HG03097 (cell line): ENCODE data around the gene HYDIN.

Experiments
- ATAC-seq: cut with Tn5 transposase; IDR thresholded peaks from one replicate; pipeline ENCODE4 v1.9.1; 2021; ENCODE audit not compliant: unreplicated experiment, low FRiP score

Gene HYDIN

DNA sequence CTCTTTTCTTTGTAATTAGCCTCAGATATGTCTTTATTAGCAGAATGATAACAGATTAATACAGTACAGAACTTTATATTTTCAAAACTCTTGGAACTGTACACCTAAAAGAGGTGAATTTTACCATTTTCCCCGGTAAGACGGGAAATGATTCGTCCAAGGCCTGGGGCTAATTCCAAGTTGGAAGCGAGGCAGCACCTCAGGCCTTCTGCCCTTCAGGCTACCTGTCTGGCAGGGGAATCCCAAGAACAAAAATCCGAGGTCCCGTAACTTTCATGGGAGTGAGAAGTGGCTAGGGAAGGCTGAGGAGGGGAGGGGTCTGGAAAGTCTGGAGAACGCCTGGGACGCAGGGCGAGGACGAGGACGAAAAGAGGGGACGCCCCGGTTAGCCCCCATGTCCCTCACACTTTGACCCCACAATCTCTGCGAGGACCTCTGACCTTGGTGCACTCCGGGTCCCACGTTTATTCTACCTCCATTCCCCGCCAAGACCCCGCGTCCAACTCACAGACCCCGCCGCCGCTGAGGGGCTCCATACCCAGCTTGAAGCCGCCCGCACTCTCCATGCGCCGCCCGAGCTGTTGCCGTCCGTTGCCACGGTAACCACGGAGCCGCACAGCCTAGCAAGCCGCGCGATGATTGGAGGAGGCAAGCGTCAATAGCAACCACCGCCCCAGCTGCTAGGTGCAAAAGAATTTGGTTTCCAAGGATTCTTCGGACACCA, at the start of gene HYDIN:
Gene HYDIN, minus strand, starts transcription at position 601 of the 724 bp plus-strand sequence. CDS start 43,827 bp downstream, outside the sequence.
- ATAC-seq = no peak

DNA sequence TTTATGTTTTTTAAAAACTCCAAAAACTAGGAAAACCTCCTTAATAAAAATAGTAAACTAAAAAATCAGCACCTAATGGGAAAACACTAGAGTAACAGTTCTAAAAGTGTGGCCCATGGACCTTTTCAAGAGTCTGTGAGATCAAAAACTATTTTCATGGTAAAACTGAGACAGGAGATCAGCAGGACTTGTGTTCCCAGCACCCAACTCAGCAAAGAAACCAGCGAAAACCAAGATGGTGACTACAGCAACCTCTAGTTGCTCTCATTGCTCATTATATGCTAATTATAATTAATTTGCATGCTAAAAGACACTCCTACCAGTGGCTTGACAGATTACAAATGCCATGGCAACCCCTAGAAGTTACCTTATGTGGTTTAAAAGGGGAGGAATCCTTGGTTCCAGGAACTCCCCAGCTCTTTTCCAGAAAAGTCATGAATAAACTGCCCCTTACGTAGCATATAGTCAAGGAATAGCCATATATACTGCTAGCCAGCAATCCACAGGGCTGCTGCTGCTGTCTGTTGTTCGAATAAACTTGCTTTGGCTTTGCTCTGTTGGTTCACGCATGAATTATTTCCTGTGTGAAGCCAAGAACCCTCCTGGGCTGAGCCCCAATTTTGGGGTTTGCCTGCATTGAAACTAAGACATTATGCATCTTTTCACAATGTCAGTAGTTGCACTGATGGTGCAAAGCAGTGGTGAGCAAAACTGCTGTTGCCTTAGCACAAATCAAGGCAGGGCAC, 46.2 kb upstream of the HYDIN start:
- no peak for ATAC-seq

- ATAC-seq = no peak
Observed at GRCh38 chr16:71273384-71273783, 42.9 kb upstream of the HYDIN start.

- no peak for ATAC-seq
Observed at GRCh38 chr16:71264299-71264698, 33.8 kb upstream of the HYDIN start.

DNA sequence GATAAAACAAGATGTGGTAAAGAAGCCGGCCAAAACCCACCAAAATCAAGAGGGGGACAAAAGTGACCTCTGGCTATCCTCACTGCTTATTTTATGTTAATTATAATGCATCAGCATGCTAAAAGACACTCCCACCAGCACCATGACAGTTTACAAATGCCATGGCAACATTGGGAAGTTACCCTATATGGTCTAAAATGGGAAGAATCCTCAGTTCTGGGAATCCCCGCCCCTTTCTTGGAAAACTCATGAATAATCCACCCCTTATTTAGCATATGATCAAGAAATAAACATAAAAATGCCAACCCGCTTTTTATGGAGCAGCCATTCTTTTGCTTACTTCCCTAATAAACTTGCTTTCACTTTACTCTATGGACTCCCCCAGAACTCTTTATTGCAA, 33.1 kb upstream of the HYDIN start:
- ATAC-seq = no peak

GRCh38 chr16:71262391-71262790, 31.9 kb upstream of the HYDIN start:
- no peak for ATAC-seq

DNA sequence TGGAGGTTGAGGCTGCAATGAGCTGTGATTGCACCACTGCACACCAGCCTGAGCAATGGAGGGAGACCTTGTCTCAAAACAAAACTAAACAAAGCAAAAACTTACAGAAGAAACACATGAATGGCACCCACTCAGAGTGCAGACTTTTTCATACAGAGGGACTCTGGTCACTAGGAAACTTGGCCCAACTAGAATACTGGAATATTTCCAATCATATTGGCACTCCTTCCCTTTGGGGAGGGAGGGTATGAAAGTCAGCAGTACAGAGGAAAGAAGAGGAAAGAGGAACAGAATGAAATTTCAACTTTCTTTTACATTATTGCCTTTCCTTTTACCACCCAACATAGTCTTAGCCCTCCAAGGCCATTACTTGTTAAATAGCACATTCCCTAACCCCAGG, 30.5 kb upstream of the HYDIN start:
- no peak for ATAC-seq

GRCh38 chr16:71259086-71259485, 28.6 kb upstream of the HYDIN start:
- no peak for ATAC-seq

GRCh38 chr16:71258372-71258771, 27.9 kb upstream of the HYDIN start:
- ATAC-seq = no peak

- no peak for ATAC-seq
Observed at GRCh38 chr16:71257768-71258167, 27.2 kb upstream of the HYDIN start.

DNA sequence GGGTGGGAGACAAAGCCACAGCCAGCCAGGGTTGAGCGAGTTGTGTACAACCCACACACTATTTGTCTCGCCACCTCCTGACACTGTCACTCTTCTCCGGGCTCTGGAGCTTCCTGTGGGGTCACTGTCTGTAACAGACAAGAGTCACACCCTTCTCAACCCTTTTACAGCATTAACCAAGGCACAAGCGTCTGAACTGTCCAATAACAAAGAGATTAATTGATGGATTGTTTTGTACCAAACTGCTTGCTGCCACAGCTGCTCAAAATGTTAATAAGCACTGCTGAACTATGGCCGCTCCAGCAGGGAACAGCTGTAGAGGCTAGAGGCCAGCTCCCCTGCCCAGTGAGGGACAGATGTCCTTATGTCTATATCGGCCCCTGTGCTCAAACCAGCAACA, 25.2 kb upstream of the HYDIN start:
- ATAC-seq = no peak

- ATAC-seq = no peak
Observed at GRCh38 chr16:71254832-71255525, 24.5 kb upstream of the HYDIN start.

DNA sequence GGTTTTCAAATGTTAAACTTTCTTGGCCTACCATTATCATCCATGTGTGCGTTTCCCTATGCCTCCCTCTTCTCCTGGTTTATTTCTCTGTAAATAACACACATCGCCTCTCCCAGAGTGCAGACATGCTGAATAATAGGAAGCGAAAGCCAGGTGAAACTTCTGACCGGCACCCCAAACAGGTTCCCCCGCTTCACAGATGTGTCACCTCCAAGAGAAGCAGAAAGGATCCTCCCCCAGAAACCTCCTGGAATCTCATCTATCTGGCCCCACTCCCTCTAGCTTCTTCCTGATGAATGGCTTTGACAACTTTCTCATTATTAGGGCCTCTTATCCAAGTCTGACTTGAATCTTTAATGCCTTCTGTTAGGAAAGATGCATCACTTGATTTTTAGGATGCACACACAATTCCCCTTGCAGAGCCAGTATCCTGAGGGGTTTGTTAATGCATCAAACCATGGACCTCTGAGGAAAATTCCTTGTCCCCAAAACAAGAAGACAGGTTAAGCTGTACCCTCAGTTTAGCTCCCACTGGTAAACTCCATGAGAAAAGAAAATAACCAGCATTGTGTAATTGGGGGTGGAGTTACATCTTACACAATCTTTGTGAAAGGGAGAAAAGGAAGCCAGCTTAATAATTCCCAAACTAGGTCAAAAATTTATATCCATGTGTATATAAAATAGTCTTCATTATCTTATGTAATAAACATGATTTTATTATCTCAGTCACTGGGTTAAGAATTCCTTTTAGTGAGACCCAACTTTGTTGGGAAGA, 20.1 kb upstream of the HYDIN start:
- ATAC-seq = no peak

GRCh38 chr16:71249399-71249798, 18.9 kb upstream of the HYDIN start:
- ATAC-seq = no peak

DNA sequence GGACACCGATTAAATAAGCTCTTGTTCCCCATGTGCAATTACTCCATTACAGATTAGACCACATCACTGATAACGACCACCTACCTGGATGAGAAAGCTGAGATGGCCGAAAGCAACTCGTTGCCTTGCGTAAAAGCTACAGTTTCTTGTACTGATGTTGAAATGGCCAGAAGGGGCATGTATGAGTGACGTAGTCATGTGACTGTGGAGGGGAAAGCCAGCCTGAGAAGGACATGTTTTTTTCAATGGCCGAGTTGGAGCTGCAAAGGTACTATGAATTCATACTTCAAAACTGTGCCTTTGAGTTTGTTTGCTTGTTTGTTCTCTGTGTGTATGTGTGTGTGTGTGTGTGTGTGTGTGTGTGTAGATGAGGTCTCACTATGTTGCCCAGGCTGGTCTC, 17.0 kb upstream of the HYDIN start:
- no peak for ATAC-seq

DNA sequence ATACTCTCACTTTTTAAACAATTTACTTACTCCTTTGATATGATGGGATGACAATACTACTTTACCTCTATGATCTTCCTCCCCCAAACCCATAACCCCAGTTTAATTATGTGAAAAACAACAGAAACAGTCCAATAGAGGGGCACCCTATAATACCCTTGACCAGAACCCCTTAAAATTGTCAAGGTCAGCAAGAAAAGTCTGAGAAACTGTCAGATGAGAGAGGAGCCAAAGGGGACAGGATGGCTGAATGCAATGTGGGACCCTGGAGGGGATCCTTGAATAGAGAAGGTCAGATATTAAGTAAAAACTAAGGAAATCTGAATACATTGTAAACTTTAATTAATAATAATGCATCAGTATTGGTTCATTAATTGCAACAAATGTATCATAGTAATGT, 15.8 kb upstream of the HYDIN start:
- no peak for ATAC-seq

- ATAC-seq = no peak
Observed at GRCh38 chr16:71244521-71244920, 14.0 kb upstream of the HYDIN start.

GRCh38 chr16:71242601-71243000, 12.1 kb upstream of the HYDIN start:
- ATAC-seq = no peak

DNA sequence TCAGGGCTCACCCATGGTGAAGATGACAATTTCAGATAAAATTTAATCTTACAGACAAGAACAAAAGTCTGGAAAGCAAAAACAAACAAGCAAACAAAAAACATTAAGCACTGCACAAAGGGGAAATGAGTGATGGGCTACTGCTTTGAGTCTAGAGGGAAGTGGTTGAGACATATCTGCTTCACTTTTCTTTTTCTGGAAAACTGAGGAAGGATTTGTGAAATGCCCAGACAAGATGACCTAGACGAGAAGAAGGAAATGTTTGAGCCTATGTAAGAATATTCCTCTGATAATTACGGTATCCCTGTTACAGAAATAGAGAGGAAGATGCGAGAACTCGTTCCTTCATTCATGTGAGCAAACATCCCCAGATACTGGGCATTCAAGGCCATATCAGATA, 11.5 kb upstream of the HYDIN start:
- ATAC-seq = no peak

DNA sequence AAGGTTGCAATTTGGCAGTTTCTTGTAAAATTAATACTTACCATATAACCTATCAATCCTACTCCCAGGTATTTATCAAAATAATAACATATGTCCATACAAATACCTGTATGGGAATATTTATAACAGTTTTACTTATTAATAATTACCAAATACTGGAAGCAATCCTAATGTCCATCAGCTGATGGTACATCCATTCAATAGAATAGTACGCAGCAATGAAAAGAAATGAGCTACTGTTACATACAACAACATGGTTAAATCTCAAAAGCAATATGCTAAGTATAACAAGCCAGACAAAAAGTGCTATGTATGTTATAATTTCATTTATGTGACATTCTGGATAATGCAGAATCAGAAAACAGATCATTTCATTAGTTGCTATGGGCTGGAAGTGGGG, 1.2 kb downstream of the HYDIN start:
- no peak for ATAC-seq
